Neural cell (in vitro differentiated cells): Measurements from ENCODE around the gene STARD4.

ENCODE experiments used
- CTCF ChIP-seq: fragments of 450-650 bp; IDR thresholded peaks from 2 replicates; pipeline ENCODE4 v1.5.1; 2014; ENCODE audit warnings: antibody characterized with exemption, mild to moderate bottlenecking, moderate library complexity; ENCODE audit not compliant: poor library complexity, severe bottlenecking
- EP300 ChIP-seq: fragments of 450-650 bp; conservative IDR thresholded peaks from 2 replicates; pipeline ENCODE4 v1.6.1; 2014; ENCODE audit warnings: antibody characterized with exemption, mild to moderate bottlenecking, moderate library complexity; ENCODE audit not compliant: poor library complexity, severe bottlenecking
- EZH2 ChIP-seq: fragments of 200-600, 300-800 bp; shearing (Covaris generic), sonication (generic); IDR thresholded peaks from 2 replicates; pipeline ENCODE4 v1.6.1; 2014; ENCODE audit warnings: antibody characterized with exemption, low read length, borderline replicate concordance, mild to moderate bottlenecking; ENCODE audit not compliant: insufficient read depth, poor library complexity, severe bottlenecking
- POLR2AphosphoS5 ChIP-seq: IDR thresholded peaks from 2 replicates; pipeline ENCODE4 v1.6.1; 2012
- RAD21 ChIP-seq: fragments of 450-650 bp; conservative IDR thresholded peaks from 2 replicates; pipeline ENCODE4 v1.6.1; 2014; ENCODE audit warnings: antibody characterized with exemption, mild to moderate bottlenecking, moderate library complexity
- REST ChIP-seq: IDR thresholded peaks from 2 replicates; pipeline ENCODE4 v1.6.1; 2012; ENCODE audit warnings: borderline replicate concordance
- SMC3 ChIP-seq: fragments of 450-650 bp; conservative IDR thresholded peaks from 2 replicates; pipeline ENCODE4 v1.6.1; 2014; ENCODE audit warnings: antibody characterized with exemption, mild to moderate bottlenecking, moderate library complexity; ENCODE audit not compliant: poor library complexity
- TAF1 ChIP-seq: IDR thresholded peaks from 2 replicates; pipeline ENCODE4 v1.6.1; 2012; ENCODE audit warnings: low read depth

DNA sequence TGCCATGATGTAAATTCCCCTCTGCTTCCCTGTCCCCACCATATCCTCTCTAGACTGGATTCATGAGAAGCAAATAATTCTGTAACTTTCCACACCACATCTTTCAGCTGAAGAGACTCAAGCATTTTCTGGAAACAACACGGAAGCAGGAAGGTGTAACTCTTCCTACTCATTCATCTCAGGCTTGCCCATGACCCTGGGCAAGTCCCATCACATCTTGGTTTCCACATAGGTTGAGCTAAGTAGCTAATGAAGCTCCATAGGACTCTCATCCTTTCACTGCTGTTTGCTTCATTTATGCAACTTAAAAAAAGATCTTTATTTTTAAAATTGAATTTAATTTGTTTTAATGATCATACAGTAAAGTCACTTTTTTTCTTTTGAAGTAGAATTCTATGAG, 32.7 kb upstream of the STARD4 start:
- TF ChIP-seq CTCF: no peak
- TF ChIP-seq EP300: no peak
- TF ChIP-seq TAF1: no peak
- TF ChIP-seq POLR2AphosphoS5: no peak
- no peak for TF ChIP-seq RAD21
- TF ChIP-seq SMC3: no peak
- no peak for TF ChIP-seq REST
- TF ChIP-seq EZH2: no peak
